ENCODE results near the gene IFFO2. TPM values are rescaled to one million over a fixed set of nuclear protein-coding genes. Genes with fewer than 3 reads are reported as not detected.
A peak's percentile ranks its signal among the peaks of the same experiment; 100 is the strongest.

Gene IFFO2
- total and polyA plus RNA-seq, 2 of the 13 experiments (the other 11 are each of a cell fraction or from before 2014, with no cell fraction given): 7.3 to 16.7 TPM

GRCh38 chr1:18936814-18937481, 19.5 kb downstream of the IFFO2 start (continued):
- TF ChIP-seq, protein P1, sequence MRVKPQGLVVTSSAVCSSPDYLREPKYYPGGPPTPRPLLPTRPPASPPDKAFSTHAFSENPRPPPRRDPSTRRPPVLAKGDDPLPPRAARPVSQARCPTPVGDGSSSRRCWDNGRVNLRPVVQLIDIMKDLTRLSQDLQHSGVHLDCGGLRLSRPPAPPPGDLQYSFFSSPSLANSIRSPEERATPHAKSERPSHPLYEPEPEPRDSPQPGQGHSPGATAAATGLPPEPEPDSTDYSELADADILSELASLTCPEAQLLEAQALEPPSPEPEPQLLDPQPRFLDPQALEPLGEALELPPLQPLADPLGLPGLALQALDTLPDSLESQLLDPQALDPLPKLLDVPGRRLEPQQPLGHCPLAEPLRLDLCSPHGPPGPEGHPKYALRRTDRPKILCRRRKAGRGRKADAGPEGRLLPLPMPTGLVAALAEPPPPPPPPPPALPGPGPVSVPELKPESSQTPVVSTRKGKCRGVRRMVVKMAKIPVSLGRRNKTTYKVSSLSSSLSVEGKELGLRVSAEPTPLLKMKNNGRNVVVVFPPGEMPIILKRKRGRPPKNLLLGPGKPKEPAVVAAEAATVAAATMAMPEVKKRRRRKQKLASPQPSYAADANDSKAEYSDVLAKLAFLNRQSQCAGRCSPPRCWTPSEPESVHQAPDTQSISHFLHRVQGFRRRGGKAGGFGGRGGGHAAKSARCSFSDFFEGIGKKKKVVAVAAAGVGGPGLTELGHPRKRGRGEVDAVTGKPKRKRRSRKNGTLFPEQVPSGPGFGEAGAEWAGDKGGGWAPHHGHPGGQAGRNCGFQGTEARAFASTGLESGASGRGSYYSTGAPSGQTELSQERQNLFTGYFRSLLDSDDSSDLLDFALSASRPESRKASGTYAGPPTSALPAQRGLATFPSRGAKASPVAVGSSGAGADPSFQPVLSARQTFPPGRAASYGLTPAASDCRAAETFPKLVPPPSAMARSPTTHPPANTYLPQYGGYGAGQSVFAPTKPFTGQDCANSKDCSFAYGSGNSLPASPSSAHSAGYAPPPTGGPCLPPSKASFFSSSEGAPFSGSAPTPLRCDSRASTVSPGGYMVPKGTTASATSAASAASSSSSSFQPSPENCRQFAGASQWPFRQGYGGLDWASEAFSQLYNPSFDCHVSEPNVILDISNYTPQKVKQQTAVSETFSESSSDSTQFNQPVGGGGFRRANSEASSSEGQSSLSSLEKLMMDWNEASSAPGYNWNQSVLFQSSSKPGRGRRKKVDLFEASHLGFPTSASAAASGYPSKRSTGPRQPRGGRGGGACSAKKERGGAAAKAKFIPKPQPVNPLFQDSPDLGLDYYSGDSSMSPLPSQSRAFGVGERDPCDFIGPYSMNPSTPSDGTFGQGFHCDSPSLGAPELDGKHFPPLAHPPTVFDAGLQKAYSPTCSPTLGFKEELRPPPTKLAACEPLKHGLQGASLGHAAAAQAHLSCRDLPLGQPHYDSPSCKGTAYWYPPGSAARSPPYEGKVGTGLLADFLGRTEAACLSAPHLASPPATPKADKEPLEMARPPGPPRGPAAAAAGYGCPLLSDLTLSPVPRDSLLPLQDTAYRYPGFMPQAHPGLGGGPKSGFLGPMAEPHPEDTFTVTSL (CRISPR knock-in tag; IDR thresholded peaks at IDR 0.05; ENCODE audit: borderline replicate concordance): no peak
- TF ChIP-seq RELA (CRISPR knock-in tag; IDR thresholded peaks at IDR 0.05) (no peak), ZNF225 (CRISPR knock-in tag; IDR thresholded peaks at IDR 0.05) (peak; percentile 56; the same call in 1 of the 2 replicates), ETV5 (CRISPR knock-in tag; IDR thresholded peaks at IDR 0.05; ENCODE audit: borderline replicate concordance) (peak; percentile 25; the same call in 1 of the 2 replicates), AGO1 (IDR thresholded peaks at IDR 0.05; ENCODE audit: low read depth, low read length, poor library complexity, severe bottlenecking) (no peak), ZNF768 (CRISPR knock-in tag; IDR thresholded peaks at IDR 0.05) (no peak), NR2F1 (CRISPR knock-in tag; IDR thresholded peaks at IDR 0.05) (no peak), XRCC5 (optimal IDR thresholded peaks at IDR 0.05; ENCODE audit: low read length) (peak; percentile 58), ATF7-NPFF (CRISPR knock-in tag; IDR thresholded peaks at IDR 0.05; ENCODE audit: low read depth) (no peak), DNMT1 (CRISPR knock-in tag; IDR thresholded peaks at IDR 0.05) (no peak), HNRNPLL (IDR thresholded peaks at IDR 0.05; ENCODE audit: low read depth, low read length, poor library complexity, severe bottlenecking) (no peak), REST (IDR thresholded peaks at IDR 0.05; ENCODE audit: borderline replicate concordance in 1 of 2, low read depth in 1 of 2, low read length in 2 of 2) (no peak), HIVEP1 (CRISPR knock-in tag; IDR thresholded peaks at IDR 0.05) (no peak), SAP130 (CRISPR knock-in tag; IDR thresholded peaks at IDR 0.05; ENCODE audit: low read depth) (peak; percentile 63), ZNF329 (CRISPR knock-in tag; IDR thresholded peaks at IDR 0.05; ENCODE audit: low read depth) (0 out of 2 replicates have a peak, but pooled peaks have one; percentile 48), RFX5 (IDR thresholded peaks at IDR 0.05; ENCODE audit: low read depth, low read length) (no peak)
- TF ChIP-seq, protein P2, sequence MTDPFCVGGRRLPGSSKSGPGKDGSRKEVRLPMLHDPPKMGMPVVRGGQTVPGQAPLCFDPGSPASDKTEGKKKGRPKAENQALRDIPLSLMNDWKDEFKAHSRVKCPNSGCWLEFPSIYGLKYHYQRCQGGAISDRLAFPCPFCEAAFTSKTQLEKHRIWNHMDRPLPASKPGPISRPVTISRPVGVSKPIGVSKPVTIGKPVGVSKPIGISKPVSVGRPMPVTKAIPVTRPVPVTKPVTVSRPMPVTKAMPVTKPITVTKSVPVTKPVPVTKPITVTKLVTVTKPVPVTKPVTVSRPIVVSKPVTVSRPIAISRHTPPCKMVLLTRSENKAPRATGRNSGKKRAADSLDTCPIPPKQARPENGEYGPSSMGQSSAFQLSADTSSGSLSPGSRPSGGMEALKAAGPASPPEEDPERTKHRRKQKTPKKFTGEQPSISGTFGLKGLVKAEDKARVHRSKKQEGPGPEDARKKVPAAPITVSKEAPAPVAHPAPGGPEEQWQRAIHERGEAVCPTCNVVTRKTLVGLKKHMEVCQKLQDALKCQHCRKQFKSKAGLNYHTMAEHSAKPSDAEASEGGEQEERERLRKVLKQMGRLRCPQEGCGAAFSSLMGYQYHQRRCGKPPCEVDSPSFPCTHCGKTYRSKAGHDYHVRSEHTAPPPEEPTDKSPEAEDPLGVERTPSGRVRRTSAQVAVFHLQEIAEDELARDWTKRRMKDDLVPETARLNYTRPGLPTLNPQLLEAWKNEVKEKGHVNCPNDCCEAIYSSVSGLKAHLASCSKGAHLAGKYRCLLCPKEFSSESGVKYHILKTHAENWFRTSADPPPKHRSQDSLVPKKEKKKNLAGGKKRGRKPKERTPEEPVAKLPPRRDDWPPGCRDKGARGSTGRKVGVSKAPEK (CRISPR knock-in tag; IDR thresholded peaks at IDR 0.05; ENCODE audit: borderline replicate concordance): no peak
